Measurements from ENCODE around the gene CMTM7.
"Not testable (repeated sequence)": the region's sequence is repeated elsewhere in the genome, so short reads cannot be mapped to it uniquely, and the experiment has no call there.

Gene CMTM7

DNA sequence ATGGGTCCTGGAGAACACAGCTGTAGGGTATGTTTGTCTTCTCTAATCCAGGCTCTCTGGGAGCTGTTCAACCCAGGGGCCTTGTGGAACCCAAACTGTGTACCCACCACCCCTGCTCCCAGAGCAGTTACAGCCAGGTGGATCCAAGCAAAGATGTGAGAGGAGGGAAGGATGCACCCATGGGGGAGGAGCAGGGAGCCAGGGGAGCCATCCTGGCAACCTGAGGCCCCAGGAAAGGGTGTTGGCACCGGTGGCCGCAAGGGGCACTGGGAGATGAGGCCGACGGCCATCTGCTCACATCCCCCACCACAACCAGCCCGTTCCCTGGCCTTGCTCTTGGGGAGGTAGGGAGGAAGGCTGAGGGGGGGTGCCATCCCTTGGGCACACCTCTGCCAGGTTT lies 67.8 kb downstream of the CMTM7 start:
- DNase-seq (ENCODE audit: low spot score) = no peak

GRCh38 chr3:32460031-32460749 lies 68.5 kb downstream of the CMTM7 start:
- DNase-seq (ENCODE audit: low spot score) = no peak

DNA sequence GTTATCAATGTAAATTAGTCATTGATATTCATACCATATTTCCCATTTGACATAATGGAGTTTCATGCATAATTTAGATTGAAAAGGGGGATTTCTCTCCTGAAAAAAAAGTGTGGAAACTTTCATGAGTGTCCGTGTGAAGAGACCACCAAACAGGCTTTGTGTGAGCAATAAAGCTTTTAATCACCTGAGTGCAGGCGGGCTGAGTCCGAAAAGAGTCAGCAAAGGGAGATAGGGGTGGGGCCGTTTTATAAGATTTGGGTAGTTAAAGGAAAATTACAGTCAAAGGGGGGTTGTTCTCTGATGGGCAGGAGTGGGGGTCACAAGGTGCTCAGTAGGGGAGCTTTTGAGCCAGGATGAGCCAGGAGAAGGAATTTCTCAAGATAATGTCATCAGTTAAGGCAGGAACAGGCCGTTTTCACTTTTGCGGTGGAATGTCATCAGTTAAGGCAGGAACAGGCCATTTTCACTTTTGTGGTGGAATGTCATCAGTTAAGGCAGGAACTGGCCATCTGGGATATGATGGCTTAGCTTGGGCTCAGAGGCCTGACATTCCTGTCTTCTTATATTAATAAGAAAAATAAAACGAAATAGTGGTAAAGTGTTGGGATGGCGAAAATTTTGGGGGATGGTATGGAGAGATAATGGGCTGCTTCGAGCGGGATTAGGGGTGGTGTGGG lies 69.3 kb downstream of the CMTM7 start:
- not testable (repeated sequence) for DNase-seq (ENCODE audit: low spot score)

GRCh38 chr3:32462191-32462986 lies 70.7 kb downstream of the CMTM7 start:
- DNase-seq (ENCODE audit: low spot score) = not testable (repeated sequence)

DNA sequence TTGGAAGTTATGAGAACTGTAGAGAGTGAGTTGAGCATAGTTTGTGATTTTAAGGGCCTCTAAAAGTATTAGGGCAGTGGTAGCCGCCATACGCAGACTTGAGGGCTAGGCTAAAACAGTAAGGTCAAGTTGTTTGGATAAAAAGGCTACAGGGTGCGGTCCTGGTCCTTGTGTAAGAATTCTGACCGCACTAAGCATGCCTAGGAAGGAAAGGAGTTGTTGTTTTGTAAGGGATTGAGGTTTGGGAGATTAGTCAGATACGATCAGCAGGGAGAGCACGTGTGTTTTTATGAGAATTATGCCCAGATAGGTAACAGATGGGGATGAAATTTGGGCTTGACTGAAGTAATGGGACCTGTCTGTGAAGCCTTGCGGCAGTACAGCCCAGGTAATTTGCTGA lies 71.8 kb downstream of the CMTM7 start:
- not testable (repeated sequence) for DNase-seq (ENCODE audit: low spot score)

GRCh38 chr3:32464726-32465125 lies 73.1 kb downstream of the CMTM7 start:
- not testable (repeated sequence) for DNase-seq (ENCODE audit: low spot score)

DNA sequence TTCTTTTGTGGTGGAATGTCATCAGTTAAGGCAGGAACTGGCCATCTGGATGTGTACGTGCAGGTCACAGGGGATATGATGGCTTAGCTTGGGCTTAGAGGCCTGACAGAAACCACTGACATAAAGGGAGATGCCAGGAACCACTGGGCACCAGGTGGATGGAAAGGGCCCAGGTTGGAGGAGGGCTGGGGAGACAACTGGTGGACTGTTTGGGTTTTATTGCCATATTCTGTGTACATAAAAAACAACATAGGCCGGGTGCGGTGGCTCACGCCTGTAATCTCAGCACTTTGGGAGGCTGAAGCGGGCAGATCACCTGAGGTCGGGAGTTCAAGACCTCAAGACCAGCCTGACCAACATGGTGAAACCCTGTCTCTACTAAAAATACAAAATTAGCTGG lies 75.2 kb downstream of the CMTM7 start:
- not testable (repeated sequence) for DNase-seq (ENCODE audit: low spot score)

GRCh38 chr3:32467333-32468070 lies 75.8 kb downstream of the CMTM7 start:
- DNase-seq (ENCODE audit: low spot score) = peak; percentile 84

DNA sequence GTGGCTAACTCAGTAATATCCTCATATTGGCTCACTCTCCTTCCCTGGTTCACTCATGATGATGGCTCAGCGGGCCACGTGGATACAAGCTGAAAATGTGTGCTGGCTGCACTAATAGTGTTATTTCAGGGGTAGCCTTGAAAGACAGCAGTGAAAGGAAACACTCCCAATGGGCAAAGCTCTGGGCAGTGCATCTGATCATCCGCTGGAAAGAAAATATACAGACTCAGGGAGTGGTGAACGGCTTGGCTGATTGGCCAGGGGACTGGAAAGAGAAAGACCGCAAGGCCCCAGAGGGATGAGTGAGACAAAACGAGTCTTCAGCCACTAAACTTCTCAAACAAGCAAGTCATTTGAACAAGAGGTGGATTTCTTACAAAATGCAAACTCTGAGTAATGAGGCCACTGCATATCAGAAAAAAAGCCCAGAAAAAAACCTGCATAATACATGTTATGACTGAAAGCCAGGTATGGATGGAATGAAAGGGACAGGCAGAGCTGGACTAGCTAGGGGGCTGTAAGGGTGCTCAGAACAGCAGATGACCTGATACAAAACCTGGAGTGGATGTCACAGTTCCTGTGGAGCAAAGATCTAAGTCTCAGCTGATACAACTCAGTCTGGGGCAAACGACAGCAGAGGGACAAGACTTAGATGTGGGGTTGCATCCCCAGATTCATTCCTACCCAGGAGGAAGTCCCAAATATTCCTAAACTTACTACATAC lies 77.7 kb downstream of the CMTM7 start:
- no peak for DNase-seq (ENCODE audit: low spot score)

GRCh38 chr3:32470362-32470761 lies 78.7 kb downstream of the CMTM7 start:
- no peak for DNase-seq (ENCODE audit: low spot score)

DNA sequence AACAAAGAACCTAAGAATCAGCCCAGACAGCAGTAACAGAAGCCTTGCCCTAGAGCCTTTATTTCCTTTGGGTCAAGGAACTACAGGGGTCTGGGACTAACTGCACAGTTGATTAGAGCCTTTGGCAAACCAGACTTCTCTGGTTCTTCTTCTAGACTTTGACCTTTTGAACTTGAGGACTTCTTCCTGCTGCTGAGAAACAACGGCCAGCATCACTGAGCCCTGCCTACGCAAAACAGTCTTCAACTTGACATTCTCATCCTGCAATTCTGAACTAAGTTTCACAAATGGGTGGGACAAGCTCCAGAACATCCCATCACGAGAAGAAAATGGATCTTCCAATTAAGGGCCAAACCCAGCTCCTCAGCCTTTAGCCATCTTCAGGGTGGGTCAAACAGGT lies 79.6 kb downstream of the CMTM7 start:
- DNase-seq (ENCODE audit: low spot score) = no peak

DNA sequence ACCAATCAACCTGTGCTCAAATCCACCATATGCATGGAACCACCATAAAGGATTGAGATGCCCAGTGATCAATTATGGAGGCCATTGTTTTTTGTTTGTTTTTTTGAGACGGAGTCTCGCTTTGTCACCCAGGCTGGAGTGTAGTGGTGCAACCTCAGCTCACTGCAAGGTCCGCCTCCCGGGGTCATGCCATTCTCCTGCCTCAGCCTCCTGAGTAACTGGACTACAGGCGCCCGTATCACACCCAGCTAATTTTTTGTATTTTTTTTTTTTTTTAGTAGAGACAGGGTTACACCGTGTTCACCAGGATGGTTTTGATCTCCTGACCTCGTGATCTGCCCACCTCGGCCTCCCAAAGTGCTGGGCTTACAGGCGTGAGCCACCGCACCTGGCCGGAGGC lies 80.5 kb downstream of the CMTM7 start:
- DNase-seq (ENCODE audit: low spot score) = not testable (repeated sequence)

DNA sequence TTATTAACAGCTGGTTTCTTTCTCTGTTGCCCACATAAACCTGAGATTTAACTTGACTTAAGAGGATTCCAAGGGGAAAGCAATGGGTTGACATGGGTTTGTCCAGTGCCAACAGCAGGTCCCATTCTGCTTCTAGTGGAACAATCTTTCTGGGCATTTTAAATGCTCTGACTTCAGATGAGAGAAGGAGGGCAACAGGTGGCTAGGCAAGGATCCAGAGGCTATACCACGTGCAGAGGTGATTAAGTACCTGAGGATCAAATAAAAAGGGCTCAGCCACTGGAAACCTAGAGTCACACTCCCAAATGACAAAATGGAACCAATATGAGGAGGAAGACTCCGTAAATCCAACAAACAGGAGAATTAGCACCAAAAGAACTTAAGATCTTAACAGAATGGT lies 82.5 kb downstream of the CMTM7 start:
- no peak for DNase-seq (ENCODE audit: low spot score)

DNA sequence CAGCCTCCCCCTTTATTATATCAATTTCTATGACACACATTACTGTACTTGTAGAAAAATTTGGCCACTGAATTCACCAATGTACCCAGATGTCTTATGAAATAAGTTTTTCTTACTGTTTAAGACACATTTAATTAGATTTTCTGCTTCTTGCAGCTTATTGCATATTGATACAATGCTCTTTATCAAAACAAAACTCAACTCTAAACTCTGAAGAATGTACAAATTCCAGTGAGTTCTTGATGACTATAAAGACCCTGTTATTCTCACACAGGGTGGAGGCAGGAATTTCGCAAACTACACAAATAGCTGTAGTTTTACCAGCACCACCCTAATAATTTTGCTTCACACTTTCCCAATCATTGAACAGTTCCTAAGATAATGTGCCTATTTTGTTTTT lies 89.0 kb downstream of the CMTM7 start:
- no peak for DNase-seq (ENCODE audit: low spot score)

DNA sequence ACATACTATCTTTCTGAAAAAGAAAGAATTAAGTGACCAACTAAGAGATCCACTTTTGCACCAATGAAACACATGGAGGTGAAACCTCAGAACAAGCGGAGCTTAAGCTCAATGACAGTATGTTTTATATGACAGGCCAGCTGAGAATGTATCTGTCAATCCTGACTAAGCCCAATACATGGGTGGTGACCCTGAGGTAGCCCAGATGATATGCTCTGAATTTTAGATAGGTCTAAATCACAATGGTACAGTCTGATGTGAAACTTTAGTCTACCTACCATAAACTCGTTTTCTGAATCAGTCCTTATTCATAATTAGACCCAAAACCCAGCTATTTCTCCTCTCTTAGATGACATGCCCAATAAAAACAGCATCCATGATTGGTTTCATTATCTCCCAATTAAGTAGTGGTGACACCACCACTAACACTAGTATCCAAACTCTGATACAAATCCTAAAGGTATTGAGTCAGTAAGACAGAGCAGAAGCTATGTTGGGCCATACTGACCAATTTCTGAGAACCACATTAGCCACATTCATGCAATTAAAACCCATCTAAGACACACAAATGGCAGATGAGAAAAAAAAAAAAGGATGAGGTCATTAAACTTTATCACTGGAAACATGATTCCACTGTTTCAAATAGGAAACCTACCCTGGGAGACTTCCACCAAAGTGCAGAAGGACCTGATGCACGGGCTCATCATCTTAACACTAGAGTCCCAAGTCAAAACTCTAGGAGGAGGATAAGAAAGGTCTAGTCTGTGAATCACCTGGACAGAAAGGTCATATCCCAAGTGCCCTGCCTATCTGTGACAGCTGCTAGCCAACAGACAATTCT lies 90.4 kb downstream of the CMTM7 start:
- no peak for DNase-seq (ENCODE audit: low spot score)

GRCh38 chr3:32482693-32483092 lies 91.0 kb downstream of the CMTM7 start:
- DNase-seq (ENCODE audit: low spot score) = no peak

- DNase-seq (ENCODE audit: low spot score) = no peak
Measured at GRCh38 chr3:32483772-32484171, 92.1 kb downstream of the CMTM7 start.

DNA sequence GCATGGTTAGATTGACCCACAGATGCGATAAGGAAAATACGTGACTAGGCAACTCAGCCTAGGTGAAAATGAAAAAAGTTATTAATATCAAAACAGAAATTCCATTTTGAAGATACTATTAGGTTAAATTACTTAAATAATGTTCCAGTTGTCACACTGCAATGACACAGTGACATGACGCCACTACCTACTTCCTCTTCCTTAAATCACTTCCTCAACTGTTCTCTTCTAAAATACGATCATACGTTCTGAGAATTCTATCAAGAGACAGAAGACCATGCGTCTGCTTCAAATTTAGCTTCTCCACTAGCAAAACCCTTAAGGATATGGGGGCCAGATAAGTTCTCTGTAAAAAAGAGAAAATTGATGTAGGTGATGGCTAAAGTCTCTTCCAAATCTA lies 92.8 kb downstream of the CMTM7 start:
- no peak for DNase-seq (ENCODE audit: low spot score)

- DNase-seq (ENCODE audit: low spot score) = no peak
Measured at GRCh38 chr3:32487781-32488473, 96.3 kb downstream of the CMTM7 start.

- DNase-seq (ENCODE audit: low spot score) = no peak
Measured at GRCh38 chr3:32488474-32489008, 96.9 kb downstream of the CMTM7 start.

Data from left forelimb (tissue), 1 donor.